SU-DHL-6 (cell line): ENCODE results near the gene LRRC37A3.
"Not testable (repeated sequence)": the region's sequence is repeated elsewhere in the genome, so short reads cannot be mapped to it uniquely, and the experiment has no call there.

Experiments used
- EZH2phosphoT487 ChIP-seq: fragments of 200-600 bp; sonication (generic), shearing (Covaris generic); conservative IDR thresholded peaks from 2 replicates; pipeline ENCODE4 v1.6.1; 2018; ENCODE audit warnings: mild to moderate bottlenecking, antibody characterized with exemption, low read length, moderate library complexity, mixed read lengths
- TF ChIP-seq, protein P1 (sequence below): fragments of 200-600 bp; sonication (generic); IDR thresholded peaks from one replicate; pipeline ENCODE4 v1.5.1; 2017; ENCODE audit warnings: antibody characterized with exemption, mild to moderate bottlenecking, low read length, moderate library complexity; ENCODE audit not compliant: insufficient read depth, poor library complexity, severe bottlenecking

DNA sequence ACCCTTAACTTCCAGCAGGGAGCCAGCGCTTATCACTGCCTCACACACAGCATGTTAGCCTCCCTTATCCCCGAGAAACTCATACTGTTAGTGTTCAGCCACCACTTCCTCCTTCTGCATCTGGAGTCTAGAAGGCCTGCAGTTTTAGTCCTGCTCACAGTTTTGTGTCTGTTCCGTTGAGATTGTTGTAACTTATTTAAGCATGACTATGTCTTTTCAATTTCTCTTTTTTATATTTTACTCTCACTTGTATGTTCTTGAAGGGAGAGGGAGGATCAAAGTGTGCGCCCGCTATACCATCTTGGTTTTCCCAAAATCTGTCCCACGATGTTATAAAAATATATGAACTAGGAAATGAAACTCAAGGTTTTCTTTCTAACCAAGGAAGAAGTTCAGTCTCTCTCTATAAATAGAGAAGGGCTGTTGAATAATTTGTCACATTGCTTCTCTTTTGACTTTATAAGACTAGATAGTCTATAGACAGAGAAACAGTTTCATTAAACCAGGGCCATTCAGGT, 3.8 kb upstream of the LRRC37A3 start:
- TF ChIP-seq, protein P1, sequence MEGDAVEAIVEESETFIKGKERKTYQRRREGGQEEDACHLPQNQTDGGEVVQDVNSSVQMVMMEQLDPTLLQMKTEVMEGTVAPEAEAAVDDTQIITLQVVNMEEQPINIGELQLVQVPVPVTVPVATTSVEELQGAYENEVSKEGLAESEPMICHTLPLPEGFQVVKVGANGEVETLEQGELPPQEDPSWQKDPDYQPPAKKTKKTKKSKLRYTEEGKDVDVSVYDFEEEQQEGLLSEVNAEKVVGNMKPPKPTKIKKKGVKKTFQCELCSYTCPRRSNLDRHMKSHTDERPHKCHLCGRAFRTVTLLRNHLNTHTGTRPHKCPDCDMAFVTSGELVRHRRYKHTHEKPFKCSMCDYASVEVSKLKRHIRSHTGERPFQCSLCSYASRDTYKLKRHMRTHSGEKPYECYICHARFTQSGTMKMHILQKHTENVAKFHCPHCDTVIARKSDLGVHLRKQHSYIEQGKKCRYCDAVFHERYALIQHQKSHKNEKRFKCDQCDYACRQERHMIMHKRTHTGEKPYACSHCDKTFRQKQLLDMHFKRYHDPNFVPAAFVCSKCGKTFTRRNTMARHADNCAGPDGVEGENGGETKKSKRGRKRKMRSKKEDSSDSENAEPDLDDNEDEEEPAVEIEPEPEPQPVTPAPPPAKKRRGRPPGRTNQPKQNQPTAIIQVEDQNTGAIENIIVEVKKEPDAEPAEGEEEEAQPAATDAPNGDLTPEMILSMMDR, result not testable (repeated sequence)
- TF ChIP-seq EZH2phosphoT487, result not testable (repeated sequence)
